ENCODE data around the gene EFCC1. TPM values are rescaled to one million over a fixed set of nuclear protein-coding genes. Genes with fewer than 3 reads are reported as not detected.

The EFCC1 gene
- polyA plus RNA-seq, 1 donor (not counting 4 experiments of a cell fraction or from before 2014, with no cell fraction given) = not detected

DNA sequence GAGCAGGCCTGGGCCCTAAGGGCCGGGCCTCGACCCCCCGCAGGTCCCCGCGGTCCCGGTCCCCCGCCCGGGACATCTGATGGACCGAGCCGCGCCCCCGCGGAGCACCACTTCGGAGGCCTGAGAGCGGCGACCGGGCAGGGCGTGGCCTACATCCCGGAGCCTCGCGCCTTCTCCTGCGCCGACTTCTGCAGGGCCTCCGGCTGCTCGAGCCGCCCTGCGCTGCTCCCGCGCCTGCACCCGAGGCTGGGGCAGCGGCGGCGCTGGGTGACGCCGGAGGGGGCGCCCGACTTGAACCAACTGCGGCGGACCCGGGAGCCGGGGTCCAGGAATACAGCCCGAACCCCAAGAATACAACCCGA is 44.6 kb downstream of the EFCC1 start:
- no peak for TF ChIP-seq EZH2 (IDR thresholded peaks at IDR 0.05; ENCODE audit: low read length)
- TF ChIP-seq, protein P1, sequence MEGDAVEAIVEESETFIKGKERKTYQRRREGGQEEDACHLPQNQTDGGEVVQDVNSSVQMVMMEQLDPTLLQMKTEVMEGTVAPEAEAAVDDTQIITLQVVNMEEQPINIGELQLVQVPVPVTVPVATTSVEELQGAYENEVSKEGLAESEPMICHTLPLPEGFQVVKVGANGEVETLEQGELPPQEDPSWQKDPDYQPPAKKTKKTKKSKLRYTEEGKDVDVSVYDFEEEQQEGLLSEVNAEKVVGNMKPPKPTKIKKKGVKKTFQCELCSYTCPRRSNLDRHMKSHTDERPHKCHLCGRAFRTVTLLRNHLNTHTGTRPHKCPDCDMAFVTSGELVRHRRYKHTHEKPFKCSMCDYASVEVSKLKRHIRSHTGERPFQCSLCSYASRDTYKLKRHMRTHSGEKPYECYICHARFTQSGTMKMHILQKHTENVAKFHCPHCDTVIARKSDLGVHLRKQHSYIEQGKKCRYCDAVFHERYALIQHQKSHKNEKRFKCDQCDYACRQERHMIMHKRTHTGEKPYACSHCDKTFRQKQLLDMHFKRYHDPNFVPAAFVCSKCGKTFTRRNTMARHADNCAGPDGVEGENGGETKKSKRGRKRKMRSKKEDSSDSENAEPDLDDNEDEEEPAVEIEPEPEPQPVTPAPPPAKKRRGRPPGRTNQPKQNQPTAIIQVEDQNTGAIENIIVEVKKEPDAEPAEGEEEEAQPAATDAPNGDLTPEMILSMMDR (optimal IDR thresholded peaks at IDR 0.05 in 1 of 3, IDR thresholded peaks at IDR 0.05 in 1 of 3, conservative IDR thresholded peaks at IDR 0.05 in 1 of 3; ENCODE audit: extremely low read depth in 1 of 3, insufficient read depth in 2 of 3, low read length in 3 of 3) = no peak
- peak overlapping the region; percentile 1 for H2AFZ ChIP-seq (ENCODE audit: control insufficient read depth, low read length)

GRCh38 chr3:129046037-129046731 is 45.1 kb downstream of the EFCC1 start:
- H3K4me3 ChIP-seq (ENCODE audit: control insufficient read depth in 2 of 3, extremely low read depth in 1 of 3, insufficient read depth in 2 of 3, low read depth in 1 of 3, low read length in 3 of 3) = no peak overlapping the region

More for the DNA sequence above, 44.6 kb downstream of the EFCC1 start:
- Histone ChIP-seq H3K9me3 (ENCODE audit: control insufficient read depth, low read depth, low read length) (no peaks in the 10 kb centered on the region), H3K4me3 (ENCODE audit: control insufficient read depth in 2 of 3, extremely low read depth in 1 of 3, insufficient read depth in 2 of 3, low read depth in 1 of 3, low read length in 3 of 3) (no peak overlapping the region), H3K9ac (ENCODE audit: control insufficient read depth, extremely low read depth, insufficient read depth, low read length) (no peak overlapping the region), H3K27ac (ENCODE audit: control insufficient read depth, insufficient read depth, low read length) (no peak overlapping the region), H4K20me1 (ENCODE audit: control insufficient read depth, extremely low read depth, insufficient read depth, low read length) (no peaks in the 10 kb centered on the region), H3K4me2 (ENCODE audit: control insufficient read depth, extremely low read depth, insufficient read depth, low read depth, low read length) (peak overlapping the region; percentile 32), H3K36me3 (ENCODE audit: control insufficient read depth in 2 of 2, extremely low read depth in 1 of 2, insufficient read depth in 2 of 2, low read length in 2 of 2) (no peaks in the 10 kb centered on the region), H3K9me1 (ENCODE audit: control insufficient read depth, extremely low read depth, insufficient read depth, low read length) (no peaks in the 10 kb centered on the region), H3K79me2 (ENCODE audit: control insufficient read depth, insufficient read depth, low read length) (no peaks in the 10 kb centered on the region), H3K27me3 (ENCODE audit: control insufficient read depth, extremely low read depth, insufficient read depth, low read length) (peaks cover 35% of the 10 kb centered on the region), H3K4me1 (ENCODE audit: control insufficient read depth, extremely low read depth, insufficient read depth, low read length) (no peaks in the 10 kb centered on the region)
- dilution Hi-C loops (cut with MboI; ENCODE audit: extremely low pct_ligation_motif_present, low sequenced_read_pairs) = no loop called here
- FAIRE-seq (no peak), DNase-seq (ENCODE audit: low read depth, low spot score) (no peak)

More at GRCh38 chr3:129046037-129046731, 45.1 kb downstream of the EFCC1 start:
- peak overlapping the region; percentile 32 for H3K4me2 ChIP-seq (ENCODE audit: control insufficient read depth, extremely low read depth, insufficient read depth, low read depth, low read length)
- no peak overlapping the region for H2AFZ ChIP-seq (ENCODE audit: control insufficient read depth, low read length)
- H4K20me1 ChIP-seq (ENCODE audit: control insufficient read depth, extremely low read depth, insufficient read depth, low read length) = no peaks in the 10 kb centered on the region
- DNase-seq (ENCODE audit: low read depth, low spot score) (no peak), FAIRE-seq (no peak)
- no peaks in the 10 kb centered on the region for H3K79me2 ChIP-seq (ENCODE audit: control insufficient read depth, insufficient read depth, low read length)
- no peak overlapping the region for H3K27ac ChIP-seq (ENCODE audit: control insufficient read depth, insufficient read depth, low read length)
- H3K4me1 ChIP-seq (ENCODE audit: control insufficient read depth, extremely low read depth, insufficient read depth, low read length) = no peaks in the 10 kb centered on the region
- no peaks in the 10 kb centered on the region for H3K36me3 ChIP-seq (ENCODE audit: control insufficient read depth in 2 of 2, extremely low read depth in 1 of 2, insufficient read depth in 2 of 2, low read length in 2 of 2)
- peak; percentile 74 for TF ChIP-seq EZH2 (IDR thresholded peaks at IDR 0.05; ENCODE audit: low read length)
- TF ChIP-seq, protein P1 (optimal IDR thresholded peaks at IDR 0.05 in 1 of 3, IDR thresholded peaks at IDR 0.05 in 1 of 3, conservative IDR thresholded peaks at IDR 0.05 in 1 of 3; ENCODE audit: extremely low read depth in 1 of 3, insufficient read depth in 2 of 3, low read length in 3 of 3) = peak in 1 of 3 experiments; percentile 37
- dilution Hi-C loops (cut with MboI; ENCODE audit: extremely low pct_ligation_motif_present, low sequenced_read_pairs) = no loop called here
- no peaks in the 10 kb centered on the region for H3K9me3 ChIP-seq (ENCODE audit: control insufficient read depth, low read depth, low read length)
- no peaks in the 10 kb centered on the region for H3K9me1 ChIP-seq (ENCODE audit: control insufficient read depth, extremely low read depth, insufficient read depth, low read length)
- H3K9ac ChIP-seq (ENCODE audit: control insufficient read depth, extremely low read depth, insufficient read depth, low read length) = no peak overlapping the region
- H3K27me3 ChIP-seq (ENCODE audit: control insufficient read depth, extremely low read depth, insufficient read depth, low read length) = peaks cover 31% of the 10 kb centered on the region
